HepG2 (cell line): Measurements from ENCODE around the gene HIPK2. TPM values are rescaled to one million over a fixed set of nuclear protein-coding genes. Genes with fewer than 3 reads are reported as not detected.

ENCODE experiments used
- ATAC-seq: fragments of 200-7000 bp; cut with Tn5 transposase; 3 replicates; pipeline ENCODE4 v1.9.1; 2020; ENCODE audit warnings: mild to moderate bottlenecking, moderate library complexity
- BruUV-seq: library from RNA; stranded (reverse); fragments of 400-500 nt; replicated peaks from 2 replicates; lab custom pipeline; 2021; lab: Mats Ljungman, UMichigan
- CTCF ChIA-PET: fragments of 300-600 bp; formaldehyde crosslinking; extraction: SDS; loops from one replicate; lab custom pipeline; 2021; ENCODE audit warnings: low total read pairs, inconsistent platforms, low intra/inter-chr PET ratio; lab: Yijun Ruan, JAX
- POLR2A ChIA-PET: fragments of 350-600 bp; sonication (Branson Sonifier 250); formaldehyde crosslinking; loops from one replicate; lab custom pipeline; 2020; ENCODE audit warnings: antibody characterized with exemption, inconsistent platforms; lab: Yijun Ruan, JAX
- DNase-seq: peaks from one replicate; pipeline ENCODE4 v3.0.0-alpha.2; 2015; ENCODE audit warnings: low spot score
- FAIRE-seq: peaks from 3 replicates; lab custom pipeline; 2011; peaks lifted over from hg19 to GRCh38; lab: Jason Lieb, UNC
- H2AFZ ChIP-seq: one replicate; pipeline ENCODE4 v1.6.1; 2011; ENCODE audit warnings: low read length, inconsistent platforms
- H3K27ac ChIP-seq: fragments of 300-600 bp; 3 replicates; pipeline ENCODE4 v1.8.0; 2011; ENCODE audit warnings: mixed run types, mild to moderate bottlenecking, mixed read lengths, low read length, inconsistent platforms; ENCODE audit not compliant: insufficient read depth; ENCODE audit errors: extremely low read length
- H3K27me3 ChIP-seq, 2 experiments: fragments of 200-600 bp in 1 of 2; 2 replicates in 1 of 2; 3 replicates in 1 of 2; pipeline versions ENCODE4 v1.6.0 to v1.8.0; 2011; ENCODE audit warnings: low read length in 2 of 2, mild to moderate bottlenecking in 2 of 2, moderate library complexity in 2 of 2, inconsistent platforms in 1 of 2; ENCODE audit not compliant: insufficient read depth in 2 of 2, control insufficient read depth in 1 of 2
- H3K36me3 ChIP-seq, 2 experiments: fragments of 200-600 bp in 1 of 2; replicated peaks in 1 of 2; 2 replicates in 1 of 2; 3 replicates in 1 of 2; pipeline versions ENCODE4 v1.5.1 to v1.8.0; 2011; ENCODE audit warnings: low read length in 2 of 2, inconsistent platforms in 1 of 2; ENCODE audit not compliant: insufficient read depth in 2 of 2, control insufficient read depth in 1 of 2
- H3K4me1 ChIP-seq: 2 replicates; pipeline ENCODE4 v1.5.1; 2012; ENCODE audit warnings: low read length, inconsistent platforms; ENCODE audit not compliant: insufficient read depth
- H3K4me2 ChIP-seq: 2 replicates; pipeline ENCODE4 v1.6.0; 2011; ENCODE audit warnings: low read depth, low read length, inconsistent platforms
- H3K4me3 ChIP-seq, 3 experiments: fragments of 200-600 bp in 1 of 3; sonication (generic), shearing (Covaris generic) in 1 of 3; replicated peaks in 1 of 3; 2 replicates each; pipeline ENCODE4 v1.5.1; 2011 to 2016; ENCODE audit warnings: low read length in 3 of 3, inconsistent platforms in 2 of 3, low read depth in 2 of 3, mild to moderate bottlenecking in 2 of 3, control low read depth in 1 of 3, mixed read lengths in 1 of 3; ENCODE audit not compliant: insufficient read depth in 1 of 3
- H3K79me2 ChIP-seq: one replicate; pipeline ENCODE4 v1.6.1; 2011; ENCODE audit warnings: low read length, inconsistent platforms; ENCODE audit not compliant: insufficient read depth
- H3K9ac ChIP-seq: 2 replicates; pipeline ENCODE4 v1.6.0; 2011; ENCODE audit warnings: mild to moderate bottlenecking, low read depth, low read length, inconsistent platforms; ENCODE audit not compliant: insufficient read depth
- H3K9me3 ChIP-seq: 2 replicates; pipeline ENCODE4 v1.5.1; 2012; ENCODE audit warnings: mild to moderate bottlenecking, low read length
- H4K20me1 ChIP-seq: 2 replicates; pipeline ENCODE4 v1.6.0; 2011; ENCODE audit warnings: inconsistent platforms, mild to moderate bottlenecking, low read length, moderate library complexity; ENCODE audit not compliant: insufficient read depth
- BHLHE40 ChIP-seq: IDR thresholded peaks from 2 replicates; pipeline ENCODE4 v1.6.1; 2011; ENCODE audit warnings: low read length, improper control_type of control experiment
- EZH2 ChIP-seq: conservative IDR thresholded peaks from 2 replicates; pipeline ENCODE4 v1.6.1; 2012; ENCODE audit warnings: mild to moderate bottlenecking, low read depth, low read length, moderate library complexity
- GABPA ChIP-seq, 2 experiments: IDR thresholded peaks; 2 replicates each; pipeline ENCODE4 v1.6.1; 2011 to 2016; ENCODE audit warnings: low read depth in 2 of 2, low read length in 1 of 2, missing biosample characterization in 1 of 2, missing genetic modification characterization in 1 of 2
- GTF2F1 ChIP-seq: fragments of 150-350 bp; IDR thresholded peaks from 2 replicates; pipeline ENCODE4 v1.6.1; 2014; ENCODE audit warnings: low read length
- HNF4G ChIP-seq, 2 experiments: sonication (generic) in 1 of 2; formaldehyde crosslinking in 1 of 2; IDR thresholded peaks; 2 replicates each; pipeline versions ENCODE4 v1.4.0 to v1.6.1; 2011 to 2020; ENCODE audit warnings: borderline replicate concordance in 2 of 2, low read depth in 2 of 2, mild to moderate bottlenecking in 2 of 2, low read length in 1 of 2, missing genetic modification reagents in 1 of 2, moderate library complexity in 1 of 2
- HOXD1 ChIP-seq: sonication (generic); formaldehyde crosslinking; IDR thresholded peaks from 2 replicates; pipeline ENCODE4 v1.5.0; 2020; ENCODE audit warnings: missing genetic modification reagents
- KLF6 ChIP-seq: IDR thresholded peaks from 2 replicates; pipeline ENCODE4 v1.8.0; 2016; ENCODE audit warnings: missing biosample characterization, missing genetic modification reagents
- MAZ ChIP-seq, 2 experiments: sonication (generic) in 1 of 2; formaldehyde crosslinking in 1 of 2; IDR thresholded peaks; 2 replicates each; pipeline versions ENCODE4 v1.5.0 to v1.6.1; 2012 to 2020; ENCODE audit warnings: low read depth in 2 of 2, mild to moderate bottlenecking in 2 of 2, borderline replicate concordance in 1 of 2, improper control_type of control experiment in 1 of 2, low read length in 1 of 2, missing genetic modification reagents in 1 of 2, moderate library complexity in 1 of 2
- PHF8 ChIP-seq: sonication (generic); formaldehyde crosslinking; IDR thresholded peaks from 2 replicates; pipeline ENCODE4 v1.5.0; 2020; ENCODE audit warnings: missing genetic modification reagents
- POGK ChIP-seq: sonication (generic); formaldehyde crosslinking; conservative IDR thresholded peaks from 2 replicates; pipeline ENCODE4 v1.8.0; 2022; ENCODE audit warnings: mild to moderate bottlenecking, moderate library complexity, missing genetic modification reagents
- REXO4 ChIP-seq: sonication (generic); formaldehyde crosslinking; IDR thresholded peaks from 2 replicates; pipeline ENCODE4 v1.8.0; 2022; ENCODE audit warnings: missing genetic modification reagents, mild to moderate bottlenecking, borderline replicate concordance
- ZNF331 ChIP-seq: sonication (generic); formaldehyde crosslinking; IDR thresholded peaks from 2 replicates; pipeline ENCODE4 v1.4.0; 2020; ENCODE audit warnings: missing genetic modification reagents
- ZNF550 ChIP-seq: sonication (generic); formaldehyde crosslinking; IDR thresholded peaks from 2 replicates; pipeline ENCODE4 v1.4.0; 2020; ENCODE audit warnings: mild to moderate bottlenecking, missing genetic modification reagents, borderline replicate concordance
- ZNF768 ChIP-seq: sonication (generic); formaldehyde crosslinking; IDR thresholded peaks from 2 replicates; pipeline ENCODE4 v1.4.0; 2020; ENCODE audit warnings: missing genetic modification reagents
- ZNF879 ChIP-seq: sonication (generic); formaldehyde crosslinking; IDR thresholded peaks from 2 replicates; pipeline ENCODE4 v1.8.1; 2023; ENCODE audit warnings: missing genetic modification reagents
- WGBS: methylation state at CpG from one replicate; pipeline ENCODE4 v1.1.6; 2017; ENCODE audit warnings: low lambda C conversion rate; 5-methylcytosine and 5-hydroxymethylcytosine counted together
- in situ Hi-C: cut with HindIII; loops from 2 replicates; pipeline ENCODE4 v1.10.0; 2017; ENCODE audit warnings: low pct_unique_long_range_greater_than_20kb; ENCODE audit not compliant: extremely low pct_ligation_motif_present
- intact Hi-C: fragments of 100-400 bp; cut with micrococcal nuclease; formaldehyde crosslinking; loops from one replicate; pipeline ENCODE4 v1.10.0; 2022; ENCODE audit not compliant: unreplicated experiment
- polyA plus RNA-seq, 8 experiments: library from polyadenylated mRNA; depleted of rRNA in 3 of 8; stranded (reverse) in 7 of 8; unstranded in 1 of 8; fragments of >200 nt; fragmentation: Illumina TruSeq in 4 of 8; extraction: Trizol in 4 of 8; gene quantifications; 2 replicates each; pipeline versions ENCODE4 v1.2.1 to v1.2.3, GENCODE V29; 2011 to 2016; ENCODE audit warnings: low read depth in 4 of 8, missing spikeins in 1 of 8, mixed read lengths in 1 of 8; ENCODE audit not compliant: insufficient read depth in 1 of 8
- total RNA-seq, 5 experiments: library from RNA; depleted of rRNA; stranded (reverse); fragments of >200 nt; fragmentation: Illumina TruSeq; extraction: Trizol; gene quantifications; 2 replicates each; pipeline ENCODE4 v1.2.3, GENCODE V29; 2016; ENCODE audit warnings: low read depth in 1 of 5
- TF ChIP-seq, protein P1 (sequence below): sonication (generic); formaldehyde crosslinking; IDR thresholded peaks from 2 replicates; pipeline ENCODE4 v1.8.0; 2022; ENCODE audit warnings: missing genetic modification reagents, low read depth, mild to moderate bottlenecking, borderline replicate concordance

The HIPK2 gene
- total and polyA plus RNA-seq, 2 of the 13 experiments (the other 11 are each of a cell fraction or from before 2014, with no cell fraction given): 14.4 to 20.2 TPM

DNA sequence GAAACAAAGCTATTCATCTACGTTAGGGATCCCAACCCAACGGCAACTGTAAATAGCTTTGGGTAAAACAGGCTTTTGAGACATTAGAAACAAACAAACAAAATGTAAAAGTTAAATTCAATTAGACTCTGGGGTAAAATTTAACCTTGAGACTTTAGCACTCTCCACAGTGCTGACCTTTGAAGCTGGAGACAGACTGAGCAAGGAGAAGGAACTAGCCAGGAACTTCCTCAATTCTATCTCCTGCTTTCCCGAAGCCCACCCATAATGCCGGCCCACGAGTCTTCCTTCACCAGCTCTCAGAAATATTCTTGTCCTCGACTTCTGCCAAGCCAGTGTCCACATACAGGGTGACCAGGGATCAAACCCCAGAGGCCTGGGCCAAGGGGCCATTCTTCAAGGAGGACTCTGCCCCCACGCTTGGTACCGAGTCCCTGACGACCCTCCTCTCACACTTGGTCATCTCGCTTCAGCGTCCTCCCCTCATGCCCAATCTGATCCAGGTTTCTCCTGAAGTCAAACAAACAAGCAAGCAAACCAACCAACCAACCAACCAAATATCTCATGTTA lies 114.1 kb downstream of the HIPK2 start:
- Histone ChIP-seq H3K9ac (no peak overlapping the region), H3K4me2 (no peak overlapping the region), H2AFZ (no peak overlapping the region), H3K4me3 (no peak overlapping the region), H3K79me2 (peaks cover 9% of the 10 kb centered on the region), H3K4me1 (peaks cover 83% of the 10 kb centered on the region), H3K9me3 (no peaks in the 10 kb centered on the region), H3K27me3 (no peaks in the 10 kb centered on the region), H4K20me1 (no peaks in the 10 kb centered on the region), H3K27ac (peak overlapping the region; percentile 49), H3K36me3 (peaks cover 0 to 13% of the 10 kb centered on the region in 2 experiments; a peak in 4 of 5 replicates)
- CTCF ChIA-PET: no interaction called here
- POLR2A ChIA-PET: interaction anchor here (0.7 to 3.8 kb wide), 2 partner anchors 11 to 63 kb away, joined by 3 to 15 read pairs; no protein-coding TSS in a partner anchor
- in situ Hi-C loops: no loop called here
- 92% methylated on average over 11 of the region's 11 CpGs for WGBS
- no peak for ATAC-seq
- intact Hi-C loops: no loop called here
- DNase-seq: no peak
- no TSS peak for BruUV-seq
- TF ChIP-seq ZNF879 (CRISPR knock-in tag) (no peak), MAZ (IDR thresholded peaks at IDR 0.05; ENCODE audit: borderline replicate concordance, low read depth, low read length) (no peak), MAZ (CRISPR knock-in tag; IDR thresholded peaks at IDR 0.05; ENCODE audit: low read depth) (no peak), EZH2 (no peak), HOXD1 (CRISPR knock-in tag) (no peak)
- no peak for FAIRE-seq

- ChIA-PET POLR2A (interaction anchor here (0.7 to 3.8 kb wide), 4 partner anchors 8 to 339 kb away, joined by 3 to 15 read pairs (median 4); no protein-coding TSS in a partner anchor), CTCF (no interaction called here)
- no TSS peak for BruUV-seq
- Histone ChIP-seq H3K4me2 (no peak overlapping the region), H3K27ac (peak overlapping the region; percentile 84), H3K4me1 (peaks cover 99% of the 10 kb centered on the region), H3K4me3 (no peak overlapping the region), H3K79me2 (peaks cover 12% of the 10 kb centered on the region), H3K9me3 (no peaks in the 10 kb centered on the region), H2AFZ (no peak overlapping the region), H3K9ac (no peak overlapping the region), H3K27me3 (no peaks in the 10 kb centered on the region), H3K36me3 (peaks cover 1 to 13% of the 10 kb centered on the region in 2 experiments; a peak in 4 of 5 replicates), H4K20me1 (no peaks in the 10 kb centered on the region)
- intact Hi-C loops (no loop called here), in situ Hi-C loops (no loop called here)
- 87% methylated on average over 3 of the region's 3 CpGs for WGBS
- FAIRE-seq (no peak), ATAC-seq (no peak), DNase-seq (no peak)
- TF ChIP-seq ZNF331 (CRISPR knock-in tag) (no peak), ZNF550 (CRISPR knock-in tag) (no peak), ZNF768 (CRISPR knock-in tag) (no peak), GTF2F1 (no peak), HNF4G (IDR thresholded peaks at IDR 0.05; ENCODE audit: borderline replicate concordance, low read depth, low read length) (no peak), HNF4G (CRISPR knock-in tag; IDR thresholded peaks at IDR 0.05; ENCODE audit: borderline replicate concordance, low read depth) (no peak), PHF8 (CRISPR knock-in tag) (no peak), BHLHE40 (no peak), KLF6 (CRISPR knock-in tag) (no peak), POGK (CRISPR knock-in tag) (no peak), REXO4 (no peak), GABPA (IDR thresholded peaks at IDR 0.05; ENCODE audit: low read depth, low read length) (no peak), GABPA (CRISPR knock-in tag; IDR thresholded peaks at IDR 0.05; ENCODE audit: low read depth) (no peak)
- TF ChIP-seq, protein P1, sequence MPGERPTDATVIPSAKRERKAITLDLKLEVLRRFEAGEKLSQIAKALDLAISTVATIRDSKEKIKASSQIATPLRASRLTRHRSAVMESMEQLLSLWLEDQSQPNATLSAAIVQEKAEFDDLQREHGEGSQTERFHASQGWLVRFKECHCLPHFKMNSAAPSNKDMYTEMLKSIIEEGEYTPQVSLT (CRISPR knock-in tag): no peak
Observed at GRCh38 chr7:139661903-139662302, 115.9 kb downstream of the HIPK2 start.
